CD14-positive monocyte (primary cell): ENCODE data around the gene AK9. TPM values are rescaled to one million over a fixed set of nuclear protein-coding genes. Genes with fewer than 3 reads are reported as not detected.
A peak's percentile ranks its signal among the peaks of the same experiment; 100 is the strongest.

Experiments
- DNase-seq, 3 donors: peaks; one replicate each; pipeline ENCODE4 v3.0.0-alpha.2; 2011 to 2022
- H2AFZ ChIP-seq: 2 replicates; pipeline ENCODE4 v1.6.0; 2012; ENCODE audit warnings: mild to moderate bottlenecking, low read depth, low read length, inconsistent platforms; ENCODE audit not compliant: insufficient read depth, poor library complexity, severe bottlenecking
- H3K27ac ChIP-seq, 2 donors: 1 replicate in 1 of 2; 2 replicates in 1 of 2; pipeline ENCODE4 v1.5.1; 2012 to 2013; ENCODE audit warnings: low read length in 2 of 2, control low read depth in 1 of 2, inconsistent platforms in 1 of 2, low read depth in 1 of 2, mild to moderate bottlenecking in 1 of 2
- H3K27me3 ChIP-seq, 2 donors: one replicate each; pipeline versions ENCODE4 v1.6.0 to v1.6.1; 2011 to 2013; ENCODE audit warnings: low read length in 2 of 2; ENCODE audit not compliant: control insufficient read depth in 2 of 2, insufficient read depth in 2 of 2
- H3K36me3 ChIP-seq, 2 donors: replicated peaks in 1 of 2; 1 replicate in 1 of 2; 2 replicates in 1 of 2; pipeline versions ENCODE4 v1.5.1 to v1.6.1; 2012 to 2013; ENCODE audit warnings: low read length in 2 of 2, control low read depth in 1 of 2, inconsistent platforms in 1 of 2, mild to moderate bottlenecking in 1 of 2; ENCODE audit not compliant: insufficient read depth in 2 of 2, control insufficient read depth in 1 of 2
- H3K4me1 ChIP-seq, 2 donors: 1 replicate in 1 of 2; 2 replicates in 1 of 2; pipeline versions ENCODE4 v1.5.1 to v1.6.1; 2012 to 2013; ENCODE audit warnings: low read length in 2 of 2, control low read depth in 1 of 2, inconsistent platforms in 1 of 2, mild to moderate bottlenecking in 1 of 2, moderate library complexity in 1 of 2; ENCODE audit not compliant: insufficient read depth in 2 of 2, control insufficient read depth in 1 of 2
- H3K4me2 ChIP-seq: replicated peaks from 2 replicates; pipeline ENCODE3; 2012; ENCODE audit warnings: low read length, moderate library complexity, mild to moderate bottlenecking; ENCODE audit not compliant: poor library complexity, severe bottlenecking; ENCODE audit errors: extremely low read depth
- H3K4me3 ChIP-seq, 3 experiments: fragments of 200-600 bp in 1 of 3; sonication (generic) in 1 of 3; replicated peaks in 1 of 3; 1 replicate in 2 of 3; 2 replicates in 1 of 3; pipeline ENCODE4 v1.5.1; 2011 to 2013; ENCODE audit warnings: low read length in 3 of 3, mild to moderate bottlenecking in 3 of 3, control low read depth in 2 of 3, low read depth in 2 of 3, inconsistent platforms in 1 of 3, moderate library complexity in 1 of 3
- H3K79me2 ChIP-seq: 2 replicates; pipeline ENCODE4 v1.6.0; 2012; ENCODE audit warnings: mild to moderate bottlenecking, control low read depth, inconsistent platforms, low read length, moderate library complexity; ENCODE audit not compliant: insufficient read depth
- H3K9ac ChIP-seq: 2 replicates; pipeline ENCODE4 v1.6.0; 2017; ENCODE audit warnings: low read length, mild to moderate bottlenecking; ENCODE audit not compliant: insufficient read depth, poor library complexity, severe bottlenecking
- H3K9me3 ChIP-seq, 2 donors: replicated peaks in 1 of 2; 1 replicate in 1 of 2; 2 replicates in 1 of 2; pipeline versions ENCODE4 v1.5.1 to v1.6.1; 2012 to 2013; ENCODE audit warnings: low read length in 2 of 2, control low read depth in 1 of 2; ENCODE audit not compliant: control insufficient read depth in 1 of 2, insufficient read depth in 1 of 2
- H4K20me1 ChIP-seq: 2 replicates; pipeline ENCODE4 v1.6.0; 2012; ENCODE audit warnings: mild to moderate bottlenecking, low read length, control low read depth, moderate library complexity; ENCODE audit not compliant: insufficient read depth
- H3K27ac Mint-ChIP-seq, 7 donors: one replicate each; pipeline ENCODE4 v1.8.0; 2020; ENCODE audit warnings: mild to moderate bottlenecking in 7 of 7, mixed read lengths in 7 of 7, moderate library complexity in 6 of 7, inconsistent platforms in 2 of 7
- H3K27me3 Mint-ChIP-seq, 3 donors: one replicate each; pipeline ENCODE4 v1.8.0; 2021 to 2022; ENCODE audit warnings: low read depth in 3 of 3, mild to moderate bottlenecking in 3 of 3, mixed read lengths in 3 of 3, moderate library complexity in 3 of 3, inconsistent platforms in 1 of 3
- H3K36me3 Mint-ChIP-seq, 2 donors: one replicate each; pipeline ENCODE4 v1.8.0; 2020; ENCODE audit warnings: mixed read lengths in 2 of 2, inconsistent platforms in 1 of 2, mild to moderate bottlenecking in 1 of 2
- H3K4me1 Mint-ChIP-seq: one replicate; pipeline ENCODE4 v1.8.0; 2020; ENCODE audit warnings: mild to moderate bottlenecking, mixed read lengths
- H3K4me3 Mint-ChIP-seq, 2 donors: one replicate each; pipeline ENCODE4 v1.8.0; 2020; ENCODE audit warnings: mild to moderate bottlenecking in 2 of 2, mixed read lengths in 2 of 2, moderate library complexity in 1 of 2
- H3K9me3 Mint-ChIP-seq, 7 donors: one replicate each; pipeline ENCODE4 v1.8.0; 2020 to 2022; ENCODE audit warnings: mixed read lengths in 7 of 7, mild to moderate bottlenecking in 6 of 7, moderate library complexity in 6 of 7, inconsistent platforms in 2 of 7
- CTCF ChIP-seq: fragments of 200-600 bp; IDR thresholded peaks from one replicate; pipeline ENCODE4 v1.8.0; 2022; ENCODE audit warnings: antibody characterized with exemption, mild to moderate bottlenecking
- WGBS: methylation state at CpG from one replicate; pipeline ENCODE4 v1.1.5; 2013; ENCODE audit warnings: missing lambda C conversion rate; ENCODE audit not compliant: insufficient coverage; 5-methylcytosine and 5-hydroxymethylcytosine counted together
- intact Hi-C, 2 donors: fragments of 100-400 bp; cut with micrococcal nuclease; formaldehyde crosslinking; loops; one replicate each; pipeline versions ENCODE4 v1.15.0 to v1.15.1; 2023
- polyA plus RNA-seq, 3 donors: library from polyadenylated mRNA; depleted of rRNA in 1 of 3; unstranded in 2 of 3; stranded (reverse) in 1 of 3; fragments of 300-500 nt in 2 of 3; fragments of >200 nt in 1 of 3; fragmentation: Illumina TruSeq in 2 of 3; gene quantifications; 1 replicate in 2 of 3; 2 replicates in 1 of 3; pipeline ENCODE4 v1.2.3, GENCODE V29; 2012 to 2021

Gene AK9
- polyA plus RNA-seq, 3 donors: 2.6 to 3.1 (median 2.8) TPM

GRCh38 chr6:109644131-109644530, 46.9 kb downstream of the AK9 start:
- DNase-seq: no peak
- intact Hi-C loops: no loop called here
- Mint-ChIP-seq H3K27ac (no peak overlapping the region), H3K27me3 (peaks cover 0 to 2% (median 1%) of the 10 kb centered on the region in 3 donors), H3K4me3 (no peak overlapping the region), H3K4me1 (no peaks in the 10 kb centered on the region), H3K9me3 (peaks cover 7 to 28% (median 13%) of the 10 kb centered on the region in 7 donors), H3K36me3 (peaks cover 14 to 16% of the 10 kb centered on the region in 2 donors)
- Histone ChIP-seq H3K4me1 (no peaks in the 10 kb centered on the region), H3K79me2 (no peaks in the 10 kb centered on the region), H3K9ac (no peak overlapping the region), H3K4me3 (no peak overlapping the region), H3K4me2 (no peak overlapping the region), H3K36me3 (no peaks in the 10 kb centered on the region), H3K27me3 (no peaks in the 10 kb centered on the region), H2AFZ (no peak overlapping the region), H3K27ac (no peak overlapping the region), H3K9me3 (peaks cover 7 to 11% of the 10 kb centered on the region in 2 donors), H4K20me1 (no peaks in the 10 kb centered on the region)
- WGBS: no CpG with 5 or more reads among the region's 2 CpGs
- TF ChIP-seq CTCF: no peak

DNA sequence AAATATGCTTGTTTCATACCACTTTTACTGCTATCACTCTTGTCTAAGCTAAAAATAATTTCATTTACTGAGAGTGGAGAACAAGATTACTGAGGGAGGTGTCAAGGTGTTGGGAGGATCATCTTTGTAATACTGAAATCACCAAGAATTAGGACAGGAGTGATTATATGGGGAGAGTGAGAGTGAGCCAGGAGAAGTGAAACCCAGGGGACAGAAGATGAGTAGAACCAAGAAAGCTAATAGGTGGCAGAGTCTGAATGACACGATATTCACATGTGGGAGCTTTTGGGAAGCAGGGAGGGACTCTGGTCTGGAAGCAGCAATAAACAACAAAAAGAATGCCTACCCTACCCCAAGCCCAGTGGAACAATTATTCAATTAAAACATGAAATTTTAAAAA, 58.6 kb downstream of the AK9 start:
- H3K79me2 ChIP-seq: no peaks in the 10 kb centered on the region
- Mint-ChIP-seq H3K4me3 (no peak overlapping the region), H3K9me3 (peaks cover 0 to 2% (median 0%) of the 10 kb centered on the region in 7 donors), H3K27ac (peak overlapping the region in 1 of 7 donors; percentile 22), H3K4me1 (no peaks in the 10 kb centered on the region), H3K36me3 (peaks cover 2 to 4% of the 10 kb centered on the region in 2 donors), H3K27me3 (no peaks in the 10 kb centered on the region)
- H2AFZ ChIP-seq: no peak overlapping the region
- DNase-seq: no peak
- H3K4me3 ChIP-seq: no peak overlapping the region
- H3K9me3 ChIP-seq: no peaks in the 10 kb centered on the region
- no peaks in the 10 kb centered on the region for H4K20me1 ChIP-seq
- TF ChIP-seq CTCF: no peak
- H3K4me2 ChIP-seq: no peak overlapping the region
- intact Hi-C loops: no loop called here
- H3K27me3 ChIP-seq: no peaks in the 10 kb centered on the region
- H3K27ac ChIP-seq: no peak overlapping the region
- H3K36me3 ChIP-seq: no peaks in the 10 kb centered on the region
- H3K4me1 ChIP-seq: no peaks in the 10 kb centered on the region
- WGBS: no CpG with 5 or more reads among the region's 1 CpG
- no peak overlapping the region for H3K9ac ChIP-seq
